PC-9 (cell line): ENCODE data around the gene PIGC. TPM values are rescaled to one million over a fixed set of nuclear protein-coding genes. Genes with fewer than 3 reads are reported as not detected.

Source experiments
- BruUV-seq: library from RNA; stranded (reverse); fragments of 400-500 nt; replicated peaks from 2 replicates; lab custom pipeline; 2021; lab: Mats Ljungman, UMichigan
- CTCF ChIA-PET: fragments of 300-600 bp; sonication (Branson Sonifier 250); formaldehyde crosslinking; loops from one replicate; lab custom pipeline; 2022; ENCODE audit warnings: antibody characterized with exemption; lab: Charles Lee
- POLR2A ChIA-PET: fragments of 300-600 bp; sonication (Branson Sonifier 250); formaldehyde crosslinking; loops from one replicate; lab custom pipeline; 2022; ENCODE audit warnings: antibody characterized with exemption; ENCODE audit not compliant: unreplicated experiment; lab: Charles Lee
- DNase-seq, 2 experiments: peaks; one replicate each; pipeline versions ENCODE4 v3.0.0 to v3.0.0-alpha.2; 2015 to 2022; ENCODE audit warnings: mixed read lengths in 1 of 2
- H2AFZ ChIP-seq: fragments of 200-600 bp; sonication (generic); 2 replicates; pipeline ENCODE4 v1.8.1; 2017; ENCODE audit warnings: antibody characterized with exemption
- H3F3A ChIP-seq: fragments of 200-600 bp; sonication (generic); 2 replicates; pipeline ENCODE4 v1.8.1; 2017; ENCODE audit warnings: antibody characterized with exemption, mild to moderate bottlenecking, low read depth; ENCODE audit not compliant: insufficient read depth
- H3K27ac ChIP-seq: fragments of 200-600 bp; sonication (generic); 2 replicates; pipeline ENCODE4 v1.6.1; 2016; ENCODE audit warnings: mixed run types
- H3K27me3 ChIP-seq: fragments of 200-600 bp; sonication (generic); 2 replicates; pipeline ENCODE4 v1.6.1; 2016; ENCODE audit warnings: low read depth, mixed run types; ENCODE audit not compliant: insufficient read depth
- H3K36me3 ChIP-seq: fragments of 200-600 bp; sonication (generic); 2 replicates; pipeline ENCODE4 v1.6.1; 2016; ENCODE audit warnings: low read depth, mixed run types
- H3K4me1 ChIP-seq: fragments of 200-600 bp; sonication (generic); replicated peaks from 2 replicates; pipeline ENCODE4 v1.6.1; 2016; ENCODE audit warnings: mixed run types; ENCODE audit not compliant: insufficient read depth
- H3K4me2 ChIP-seq: fragments of 200-600 bp; sonication (generic); 2 replicates; pipeline ENCODE4 v1.6.1; 2017; ENCODE audit warnings: mixed run types
- H3K4me3 ChIP-seq: fragments of 200-600 bp; sonication (generic); 2 replicates; pipeline ENCODE4 v1.6.1; 2016; ENCODE audit warnings: mixed run types
- H3K79me2 ChIP-seq: fragments of 200-600 bp; sonication (generic); 2 replicates; pipeline ENCODE4 v1.6.1; 2017; ENCODE audit warnings: low read depth, mixed run types
- H3K9me2 ChIP-seq: fragments of 200-600 bp; sonication (generic); 2 replicates; pipeline ENCODE4 v1.8.1; 2017; ENCODE audit warnings: mild to moderate bottlenecking; ENCODE audit not compliant: insufficient read depth
- H3K9me3 ChIP-seq: fragments of 200-600 bp; sonication (generic); 2 replicates; pipeline ENCODE4 v1.8.1; 2016; ENCODE audit warnings: low read depth; ENCODE audit not compliant: insufficient read depth
- H4K20me1 ChIP-seq: fragments of 200-600 bp; sonication (generic); 2 replicates; pipeline ENCODE4 v1.8.1; 2017; ENCODE audit not compliant: insufficient read depth
- EZH2 ChIP-seq: fragments of 200-600 bp; sonication (generic); IDR thresholded peaks from 2 replicates; pipeline ENCODE4 v1.8.0; 2017; ENCODE audit warnings: antibody characterized with exemption, low read depth
- intact Hi-C: fragments of 100-400 bp; cut with micrococcal nuclease; formaldehyde crosslinking; loops from one replicate; pipeline ENCODE4 v1.10.0; 2022; ENCODE audit not compliant: unreplicated experiment
- total RNA-seq: library from RNA; stranded (reverse); gene quantifications from 2 replicates; pipeline ENCODE4 v1.2.3, GENCODE V29; 2021
- TF ChIP-seq, protein P1 (sequence below): fragments of 200-600 bp; sonication (generic); conservative IDR thresholded peaks from 2 replicates; pipeline ENCODE4 v1.6.1; 2017; ENCODE audit warnings: mixed run types, antibody characterized with exemption, mild to moderate bottlenecking, moderate library complexity

The PIGC gene
- total RNA-seq, 1 experiment from 2014 or later = 26.5 TPM

- Histone ChIP-seq H3K4me3 (no peak overlapping the region), H3K36me3 (no peaks in the 10 kb centered on the region), H3K9me3 (peaks cover 3% of the 10 kb centered on the region; the same call in 1 of the 2 replicates), H3K27ac (no peak overlapping the region), H3F3A (no peaks in the 10 kb centered on the region), H3K4me2 (no peak overlapping the region), H4K20me1 (no peaks in the 10 kb centered on the region), H3K27me3 (no peaks in the 10 kb centered on the region), H3K79me2 (no peaks in the 10 kb centered on the region), H3K9me2 (0 out of 2 replicates have a peak, but pooled peaks cover 9% of the 10 kb centered on the region), H3K4me1 (no peaks in the 10 kb centered on the region), H2AFZ (no peak overlapping the region)
- ChIA-PET CTCF (no interaction called here), POLR2A (no interaction called here)
- no peak for DNase-seq
- intact Hi-C loops = no loop called here
- no peak for TF ChIP-seq EZH2
- TF ChIP-seq, protein P1, sequence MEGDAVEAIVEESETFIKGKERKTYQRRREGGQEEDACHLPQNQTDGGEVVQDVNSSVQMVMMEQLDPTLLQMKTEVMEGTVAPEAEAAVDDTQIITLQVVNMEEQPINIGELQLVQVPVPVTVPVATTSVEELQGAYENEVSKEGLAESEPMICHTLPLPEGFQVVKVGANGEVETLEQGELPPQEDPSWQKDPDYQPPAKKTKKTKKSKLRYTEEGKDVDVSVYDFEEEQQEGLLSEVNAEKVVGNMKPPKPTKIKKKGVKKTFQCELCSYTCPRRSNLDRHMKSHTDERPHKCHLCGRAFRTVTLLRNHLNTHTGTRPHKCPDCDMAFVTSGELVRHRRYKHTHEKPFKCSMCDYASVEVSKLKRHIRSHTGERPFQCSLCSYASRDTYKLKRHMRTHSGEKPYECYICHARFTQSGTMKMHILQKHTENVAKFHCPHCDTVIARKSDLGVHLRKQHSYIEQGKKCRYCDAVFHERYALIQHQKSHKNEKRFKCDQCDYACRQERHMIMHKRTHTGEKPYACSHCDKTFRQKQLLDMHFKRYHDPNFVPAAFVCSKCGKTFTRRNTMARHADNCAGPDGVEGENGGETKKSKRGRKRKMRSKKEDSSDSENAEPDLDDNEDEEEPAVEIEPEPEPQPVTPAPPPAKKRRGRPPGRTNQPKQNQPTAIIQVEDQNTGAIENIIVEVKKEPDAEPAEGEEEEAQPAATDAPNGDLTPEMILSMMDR = no peak
- no TSS peak for BruUV-seq
These were observed 42.0 kb downstream of the PIGC start for GRCh38 chr1:172401892-172402291.

DNA sequence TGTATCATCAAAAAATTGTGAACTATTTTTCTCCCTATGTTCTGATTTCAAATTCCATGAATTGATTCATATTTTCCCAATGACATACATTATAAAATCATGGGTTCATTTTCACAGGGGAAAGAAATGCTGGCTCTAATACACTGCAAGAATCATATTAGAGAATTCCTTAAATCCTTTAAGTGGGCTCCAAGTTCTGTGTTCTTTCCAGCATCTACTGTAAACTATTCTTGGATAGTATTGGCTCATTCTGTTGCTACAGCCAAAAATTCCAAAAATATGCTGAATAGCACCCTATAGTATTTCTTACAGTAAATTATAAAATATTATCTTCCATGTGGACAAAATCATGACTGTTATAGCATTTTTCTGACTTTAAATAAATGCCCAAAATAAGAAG, 42.4 kb downstream of the PIGC start:
- TF ChIP-seq, protein P1 = no peak
- no peak for TF ChIP-seq EZH2
- Histone ChIP-seq H3K79me2 (no peaks in the 10 kb centered on the region), H3K4me2 (no peak overlapping the region), H2AFZ (no peak overlapping the region), H3K4me3 (no peak overlapping the region), H3K9me2 (0 out of 2 replicates have a peak, but pooled peaks cover 9% of the 10 kb centered on the region), H4K20me1 (no peaks in the 10 kb centered on the region), H3K27me3 (no peaks in the 10 kb centered on the region), H3K4me1 (no peaks in the 10 kb centered on the region), H3K36me3 (no peaks in the 10 kb centered on the region), H3K9me3 (peaks cover under 1% of the 10 kb centered on the region; the same call in 1 of the 2 replicates), H3F3A (no peaks in the 10 kb centered on the region), H3K27ac (no peak overlapping the region)
- no TSS peak for BruUV-seq
- ChIA-PET CTCF (interaction anchor here (0.6 kb wide), 1 partner anchor 241 kb away, joined by 3 read pairs; no protein-coding TSS in a partner anchor), POLR2A (no interaction called here)
- DNase-seq = no peak
- intact Hi-C loops = no loop called here

DNA sequence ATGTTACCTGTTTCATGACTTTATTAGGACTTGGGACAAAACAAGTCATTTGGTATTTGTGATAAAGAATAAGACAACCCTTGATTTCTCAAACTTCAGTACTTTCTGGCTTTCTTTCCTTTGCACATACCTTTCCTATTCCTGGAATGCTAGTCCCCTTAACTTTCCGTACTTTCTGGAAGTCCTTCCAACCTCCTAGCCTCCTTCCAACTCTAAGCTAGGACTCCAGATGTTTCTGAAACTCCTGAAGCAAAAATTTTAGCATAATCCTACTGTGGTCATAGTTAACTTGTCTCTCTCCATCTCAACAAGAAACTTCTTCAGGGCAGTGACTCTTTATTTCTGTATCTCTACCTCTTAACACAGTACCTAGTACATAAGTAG, 43.2 kb downstream of the PIGC start:
- intact Hi-C loops = no loop called here
- H3K4me1 ChIP-seq = no peaks in the 10 kb centered on the region
- H3F3A ChIP-seq = no peaks in the 10 kb centered on the region
- no peaks in the 10 kb centered on the region for H3K36me3 ChIP-seq
- H3K4me2 ChIP-seq = no peak overlapping the region
- ChIA-PET POLR2A (no interaction called here), CTCF (interaction anchor here (0.6 kb wide), 1 partner anchor 757 kb away, joined by 4 read pairs; no protein-coding TSS in a partner anchor)
- H3K27ac ChIP-seq = no peak overlapping the region
- no peaks in the 10 kb centered on the region for H3K9me3 ChIP-seq
- H3K27me3 ChIP-seq = no peaks in the 10 kb centered on the region
- DNase-seq = no peak
- no peaks in the 10 kb centered on the region for H3K79me2 ChIP-seq
- no peaks in the 10 kb centered on the region for H4K20me1 ChIP-seq
- H3K9me2 ChIP-seq = 0 out of 2 replicates have a peak, but pooled peaks cover 9% of the 10 kb centered on the region
- TF ChIP-seq, protein P1 = no peak
- TF ChIP-seq EZH2 = no peak
- no TSS peak for BruUV-seq
- H3K4me3 ChIP-seq = no peak overlapping the region
- no peak overlapping the region for H2AFZ ChIP-seq
